Ovary (tissue), 3 donors: ENCODE measurements around the gene DBT.

Experiments
- CTCF ChIP-seq, 3 donors: fragments of 450-650 bp in 2 of 3; fragments of 200-600 bp in 1 of 3; IDR thresholded peaks; one replicate each; pipeline versions ENCODE4 v1.5.1 to v1.8.0; 2016 to 2022; ENCODE audit warnings: antibody characterized with exemption in 3 of 3, mild to moderate bottlenecking in 1 of 3
- POLR2A ChIP-seq: fragments of 450-650 bp; IDR thresholded peaks from one replicate; pipeline ENCODE4 v1.6.1; 2017; ENCODE audit warnings: antibody characterized with exemption, mild to moderate bottlenecking, moderate library complexity
- donor health status: DM: no; HTN: no; CAD: no.

- no peak for TF ChIP-seq CTCF (IDR thresholded peaks at IDR 0.05)
- TF ChIP-seq POLR2A, result no peak
Measured at GRCh38 chr1:100292711-100293110, 43.1 kb upstream of the DBT start.
